Fibroblast of skin of scalp (primary cell): ENCODE results near the gene FHOD3.

Experiments
- DNase-seq: peaks from one replicate; pipeline ENCODE4 v3.0.0-alpha.2; 2013

Gene FHOD3

DNA sequence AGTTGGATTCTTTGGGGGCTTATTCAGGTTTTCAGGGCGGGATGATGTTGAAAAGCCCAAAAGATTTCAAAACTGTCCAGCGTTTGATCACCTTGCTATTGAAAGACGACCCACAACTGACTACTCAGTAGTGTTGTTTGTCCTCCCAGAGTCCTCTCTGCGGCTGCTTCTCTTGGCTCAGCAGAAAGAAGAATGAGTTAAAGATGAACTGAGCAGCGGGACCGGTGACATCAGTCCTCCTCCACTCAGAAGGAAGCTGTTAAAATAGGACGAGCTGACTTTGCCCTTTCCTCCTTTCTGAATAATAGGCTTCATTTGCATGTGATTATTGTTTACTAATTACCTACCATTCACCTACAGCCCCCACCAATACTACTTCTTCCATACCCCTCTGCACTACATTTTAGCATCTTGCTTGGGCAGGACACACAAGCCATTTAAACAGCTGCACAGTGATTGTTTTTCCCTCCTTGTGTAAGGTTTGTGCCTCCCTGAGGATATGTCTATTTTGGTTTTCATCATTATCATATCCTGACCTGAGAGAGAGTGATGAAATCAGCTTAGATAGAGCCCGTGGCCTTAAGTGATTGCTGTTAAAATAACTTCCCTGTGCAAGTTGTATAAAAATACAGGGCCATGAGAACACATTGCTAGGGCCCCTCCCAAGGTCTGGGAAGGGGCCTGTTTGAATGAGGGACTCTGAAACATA, 261.8 kb downstream of the FHOD3 start:
- DNase-seq, result no peak

- no peak for DNase-seq
Measured at GRCh38 chr18:36560187-36560586, 262.7 kb downstream of the FHOD3 start.

DNA sequence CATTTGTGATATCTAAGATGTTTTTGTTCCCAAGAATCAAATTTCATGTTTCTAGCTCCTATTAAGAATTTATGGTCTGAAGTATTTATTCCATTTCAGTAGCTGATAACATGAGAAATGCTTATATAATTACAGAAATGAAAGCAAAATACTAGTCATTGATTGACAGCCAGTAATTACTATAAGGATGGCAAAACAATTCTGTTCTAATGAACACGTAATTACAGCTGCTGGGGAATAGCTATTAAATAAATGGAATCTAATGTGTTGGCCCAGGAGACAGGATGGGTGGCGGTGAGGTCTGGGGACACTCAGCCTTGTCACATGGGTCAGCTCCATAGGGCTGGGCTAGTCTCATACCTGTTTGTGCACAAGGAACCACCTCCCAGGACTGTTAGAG, 263.5 kb downstream of the FHOD3 start:
- DNase-seq, result no peak

DNA sequence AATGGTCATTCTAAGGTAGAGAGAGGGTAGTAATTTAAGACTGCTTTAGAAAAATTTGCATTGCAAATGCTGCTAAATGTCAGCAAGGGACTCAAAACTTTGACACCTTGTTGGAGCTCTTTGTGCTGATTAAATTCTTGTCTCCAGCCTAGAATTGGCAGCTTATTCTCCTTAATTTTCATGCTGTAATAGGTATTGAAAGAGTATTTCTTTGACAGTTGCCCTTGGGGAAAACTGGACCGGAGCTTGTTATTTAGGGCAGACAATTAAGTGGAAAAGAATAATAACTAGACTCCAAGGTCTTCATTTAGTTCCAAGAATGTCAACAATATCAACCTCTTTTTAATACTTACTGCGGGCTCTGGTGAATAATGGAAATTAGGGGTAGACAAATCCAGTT, 267.3 kb downstream of the FHOD3 start:
- no peak for DNase-seq

DNA sequence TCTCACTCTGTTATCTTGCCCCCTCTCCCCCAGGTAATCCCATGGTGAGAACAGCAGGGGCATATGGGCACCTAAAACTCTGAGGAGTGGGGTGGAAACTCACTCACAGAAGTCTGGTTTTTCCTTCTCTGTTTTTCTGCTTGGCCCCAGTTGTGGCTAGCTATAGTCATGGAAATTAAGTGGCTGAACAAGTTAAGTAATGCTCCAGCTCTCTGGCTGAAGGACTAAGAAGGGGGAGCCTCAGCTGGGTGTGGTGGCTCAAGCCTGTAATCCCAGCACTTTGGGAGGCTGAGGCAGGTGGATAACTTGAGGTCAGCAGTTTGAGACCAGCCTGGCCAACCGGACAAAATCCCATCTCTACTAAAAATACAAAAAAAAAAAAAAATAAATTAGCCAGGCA, 270.3 kb downstream of the FHOD3 start:
- no peak for DNase-seq

GRCh38 chr18:36568487-36568886, 271.0 kb downstream of the FHOD3 start:
- no peak for DNase-seq

GRCh38 chr18:36572135-36572856, 274.8 kb downstream of the FHOD3 start:
- DNase-seq, result peak; percentile 70

DNA sequence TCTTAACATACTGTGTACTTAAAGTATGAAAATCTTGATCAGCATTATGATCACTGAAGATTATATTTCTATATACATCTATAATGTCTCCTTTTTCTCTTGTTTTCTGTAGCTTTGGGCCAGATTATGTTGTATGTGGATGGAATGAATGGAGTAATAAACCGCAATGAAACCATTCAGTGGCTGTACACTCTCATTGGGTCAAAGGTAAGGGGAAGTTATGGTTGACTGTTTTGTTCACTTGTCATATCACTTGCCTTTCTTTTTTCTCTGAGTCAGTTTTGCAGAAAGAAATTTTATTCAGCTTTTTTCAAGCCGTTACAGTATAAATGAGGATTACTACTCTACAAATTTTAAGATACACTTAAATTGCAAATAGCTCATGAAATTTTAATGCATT, 278.8 kb downstream of the FHOD3 start:
- no peak for DNase-seq

GRCh38 chr18:36578871-36579710, 281.6 kb downstream of the FHOD3 start:
- peak; percentile 69 for DNase-seq

DNA sequence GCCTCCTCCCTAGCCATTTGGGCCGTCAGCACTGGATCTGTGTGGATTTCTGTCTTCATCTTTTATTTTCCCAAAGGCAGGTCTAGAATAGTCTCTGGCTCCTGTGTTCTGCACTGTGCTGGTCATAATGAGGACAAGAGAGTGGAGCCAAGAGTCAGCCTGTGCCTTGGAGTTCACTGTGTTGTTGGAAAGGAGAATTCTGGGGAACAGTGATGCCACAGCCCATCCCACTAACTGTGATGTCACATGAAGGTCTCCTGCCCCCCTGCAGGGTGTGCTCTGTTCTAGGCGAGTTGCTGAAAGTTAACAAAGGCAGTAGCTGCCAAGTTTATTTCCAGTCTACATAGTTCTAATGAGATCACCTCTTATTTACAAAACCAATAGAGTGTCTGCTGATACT, 282.8 kb downstream of the FHOD3 start:
- peak; percentile 66 for DNase-seq

GRCh38 chr18:36580874-36581750, 283.6 kb downstream of the FHOD3 start:
- DNase-seq, result peak; percentile 81

DNA sequence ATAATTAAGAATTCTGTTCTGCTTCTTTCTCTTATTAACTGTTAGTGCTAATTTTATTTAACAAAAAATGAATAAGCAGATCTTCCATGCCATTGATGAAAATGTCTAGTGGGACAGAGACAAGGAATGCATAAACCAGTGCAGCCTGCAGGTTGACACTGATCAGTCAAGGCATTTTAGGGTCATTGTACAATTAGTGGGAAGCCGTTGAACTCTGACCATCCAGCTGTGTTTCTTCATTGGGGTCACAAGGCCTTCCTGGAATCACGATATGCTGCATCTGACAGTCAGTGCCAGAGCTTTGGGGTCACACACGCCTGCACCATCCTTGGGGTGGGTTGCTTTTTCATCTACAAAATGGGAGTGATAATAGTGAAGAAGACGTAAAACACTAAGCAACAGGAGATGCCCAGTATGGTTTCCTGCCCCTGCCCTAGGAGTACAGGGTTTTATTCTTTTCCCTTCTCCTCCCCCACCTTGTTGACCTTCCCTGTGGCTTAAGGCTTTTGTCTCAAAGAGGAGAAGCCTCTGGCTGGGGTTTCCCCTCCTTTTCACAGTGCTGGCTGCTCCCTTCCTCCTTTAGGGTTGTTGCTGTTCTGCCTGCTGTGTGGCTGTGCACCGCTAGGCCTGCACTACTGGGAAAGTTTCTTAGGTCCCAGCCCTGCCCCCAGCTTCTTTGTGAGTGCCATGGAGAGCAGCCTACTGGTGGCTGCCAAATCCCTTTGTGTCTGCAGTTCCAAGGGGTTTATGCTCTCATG, 285.7 kb downstream of the FHOD3 start:
- DNase-seq, result no peak

- peak; percentile 59 for DNase-seq
Measured at GRCh38 chr18:36589857-36590543, 292.5 kb downstream of the FHOD3 start.

DNA sequence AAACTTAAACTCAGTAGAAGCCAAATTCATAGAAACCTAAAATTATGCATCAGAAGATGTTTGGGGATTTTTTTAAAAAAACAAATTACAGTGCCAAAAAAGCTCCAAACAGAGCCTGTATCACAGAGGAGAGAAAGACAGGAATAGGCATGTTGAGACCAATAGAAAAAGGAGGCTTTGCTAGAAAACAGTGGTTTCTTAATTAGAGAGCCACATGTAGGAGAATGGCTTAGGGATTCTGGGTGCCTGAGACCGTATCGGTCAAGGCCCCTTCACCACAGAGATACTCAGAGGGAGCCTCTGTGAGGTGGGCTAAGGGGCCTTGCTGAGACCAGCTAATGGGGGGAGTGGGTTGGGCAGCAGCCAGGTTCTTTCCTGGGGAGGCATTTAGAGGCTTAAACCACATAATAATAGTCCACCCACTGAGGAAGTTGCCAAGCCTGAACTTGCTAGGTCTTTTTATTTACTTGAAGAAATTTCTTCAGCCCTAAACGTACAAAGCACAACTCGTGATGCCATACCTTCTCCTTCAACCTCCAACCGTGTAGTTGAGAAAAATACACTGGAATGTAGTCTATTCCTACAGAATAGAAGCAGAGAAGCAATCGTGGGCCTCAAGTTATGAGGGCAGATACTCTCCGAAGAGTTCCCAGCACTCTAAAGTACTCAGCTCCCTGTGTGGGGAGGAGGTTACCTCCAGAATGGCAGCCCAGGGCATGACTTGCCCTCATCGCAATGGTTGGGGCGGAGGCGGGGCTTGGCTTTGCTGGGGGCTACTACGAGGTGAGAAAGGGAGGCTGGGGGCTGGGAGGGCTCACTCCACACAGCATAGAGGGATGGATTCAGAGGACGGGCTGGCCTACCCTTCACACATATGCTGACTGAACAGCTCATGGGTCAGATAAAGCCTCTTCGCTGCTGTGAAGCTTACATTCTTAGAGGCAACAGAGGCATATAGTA, 293.4 kb downstream of the FHOD3 start:
- no peak for DNase-seq

DNA sequence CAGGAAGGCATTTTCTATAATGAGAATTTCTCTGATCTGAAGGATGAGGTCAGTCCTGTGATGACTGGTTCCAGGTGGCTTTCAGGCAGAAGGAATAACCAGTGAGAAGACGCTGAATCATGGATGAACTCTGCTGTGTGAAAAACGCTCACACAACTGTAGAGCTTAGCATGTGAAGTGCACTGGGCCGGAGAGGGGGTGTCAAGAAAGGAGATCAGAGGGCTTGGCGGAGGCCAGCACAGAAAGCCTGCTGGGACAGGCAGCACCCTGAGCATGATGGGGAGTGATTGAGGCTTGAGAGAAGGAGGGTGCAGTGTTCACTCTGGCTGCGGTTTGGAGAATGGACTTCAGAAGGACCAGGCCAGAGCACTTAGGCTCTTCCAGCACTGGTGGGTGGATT, 294.8 kb downstream of the FHOD3 start:
- DNase-seq, result no peak

- peak; percentile 27 for DNase-seq
Measured at GRCh38 chr18:36593001-36593400, 295.5 kb downstream of the FHOD3 start.

DNA sequence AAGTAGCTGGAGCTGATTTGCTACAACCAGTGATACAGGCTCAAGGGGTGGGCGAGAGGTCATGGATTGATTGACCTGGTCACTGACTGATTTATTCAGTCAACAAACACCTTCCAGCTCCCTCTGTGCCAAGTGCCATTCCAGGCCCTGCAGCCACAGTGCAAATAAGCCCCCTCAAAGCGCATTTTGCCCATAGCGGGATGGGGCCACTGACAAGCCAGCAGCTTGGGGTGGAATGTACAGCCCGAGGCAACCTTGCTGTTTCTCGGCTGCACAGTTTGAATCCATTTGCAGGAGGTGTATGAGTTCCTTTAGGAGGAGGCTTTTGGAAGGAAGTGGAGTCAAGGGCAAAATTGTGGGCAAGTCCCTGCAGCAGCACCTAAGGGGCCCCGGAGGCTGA, 296.1 kb downstream of the FHOD3 start:
- no peak for DNase-seq

- no peak for DNase-seq
Measured at GRCh38 chr18:36594621-36595020, 297.1 kb downstream of the FHOD3 start.

GRCh38 chr18:36595046-36595817, 297.7 kb downstream of the FHOD3 start:
- DNase-seq, result no peak
